Liver (tissue), 9 donors: Measurements from ENCODE around the gene DAPL1. TPM values are rescaled to one million over a fixed set of nuclear protein-coding genes. Genes with fewer than 3 reads are reported as not detected.

Experiments
- DNase-seq: peaks from one replicate; pipeline ENCODE4 v3.0.0-alpha.2; 2017; ENCODE audit warnings: low spot score
- H3K27ac ChIP-seq, 2 donors: one replicate each; pipeline ENCODE4 v1.7.0; 2013; ENCODE audit warnings: inconsistent platforms in 2 of 2, low read length in 2 of 2, control low read depth in 1 of 2, low read depth in 1 of 2, mild to moderate bottlenecking in 1 of 2
- H3K27me3 ChIP-seq, 4 donors: one replicate each; pipeline versions ENCODE4 v1.6.1 to v1.7.0; 2013; ENCODE audit warnings: low read length in 3 of 4, inconsistent platforms in 1 of 4, mild to moderate bottlenecking in 1 of 4, moderate library complexity in 1 of 4; ENCODE audit not compliant: control insufficient read depth in 4 of 4, insufficient read depth in 4 of 4
- H3K36me3 ChIP-seq, 4 donors: one replicate each; pipeline versions ENCODE4 v1.6.1 to v1.7.0; 2013; ENCODE audit warnings: low read length in 3 of 4, mild to moderate bottlenecking in 3 of 4, low read depth in 1 of 4, moderate library complexity in 1 of 4; ENCODE audit not compliant: control insufficient read depth in 4 of 4, insufficient read depth in 3 of 4
- H3K4me1 ChIP-seq, 4 donors: one replicate each; pipeline versions ENCODE4 v1.6.1 to v1.7.0; 2013; ENCODE audit warnings: low read length in 3 of 4, mild to moderate bottlenecking in 3 of 4, moderate library complexity in 1 of 4; ENCODE audit not compliant: control insufficient read depth in 4 of 4, insufficient read depth in 4 of 4
- H3K4me3 ChIP-seq, 3 donors: one replicate each; pipeline versions ENCODE4 v1.6.1 to v1.7.0; 2013; ENCODE audit warnings: low read length in 3 of 3, control low read depth in 1 of 3, low read depth in 1 of 3, mild to moderate bottlenecking in 1 of 3
- H3K9ac ChIP-seq, 2 donors: one replicate each; pipeline ENCODE4 v1.7.0; 2013; ENCODE audit warnings: low read length in 2 of 2, mild to moderate bottlenecking in 2 of 2, moderate library complexity in 2 of 2, control low read depth in 1 of 2, low read depth in 1 of 2
- H3K9me3 ChIP-seq, 4 donors: one replicate each; pipeline versions ENCODE4 v1.6.1 to v1.7.0; 2013; ENCODE audit warnings: low read length in 3 of 4; ENCODE audit not compliant: control insufficient read depth in 4 of 4
- EGR1 ChIP-seq, 2 donors: IDR thresholded peaks; 2 replicates each; pipeline ENCODE4 v1.6.1; 2016 to 2018; ENCODE audit warnings: antibody characterized with exemption in 2 of 2, low read depth in 2 of 2
- FOXA1 ChIP-seq: IDR thresholded peaks from 2 replicates; pipeline ENCODE4 v1.6.1; 2016; ENCODE audit warnings: antibody characterized with exemption
- GABPA ChIP-seq, 2 donors: IDR thresholded peaks in 1 of 2; conservative IDR thresholded peaks in 1 of 2; 2 replicates each; pipeline ENCODE4 v1.6.1; 2016; ENCODE audit warnings: antibody characterized with exemption in 2 of 2, mild to moderate bottlenecking in 1 of 2, moderate library complexity in 1 of 2
- HNF4G ChIP-seq: IDR thresholded peaks from 2 replicates; pipeline ENCODE4 v1.6.1; 2016; ENCODE audit warnings: antibody characterized with exemption
- JUND ChIP-seq, 2 donors: IDR thresholded peaks; 2 replicates each; pipeline ENCODE4 v1.6.1; 2016; ENCODE audit warnings: antibody characterized with exemption in 2 of 2
- NR2F2 ChIP-seq: IDR thresholded peaks from 2 replicates; pipeline ENCODE4 v1.6.1; 2016; ENCODE audit warnings: antibody characterized with exemption
- WGBS: extraction: QIAGEN DNeasy Blood & Tissue Kit; methylation state at CpG from one replicate; pipeline ENCODE4 v1.1.7; 2013; 5-methylcytosine and 5-hydroxymethylcytosine counted together
- polyA plus RNA-seq, 2 donors: library from polyadenylated mRNA; stranded (reverse) in 1 of 2; unstranded in 1 of 2; fragments of 200-250 nt in 1 of 2; fragments of >200 nt in 1 of 2; fragmentation: Nextera tagmentation in 1 of 2; extraction: Ambion mirVana in 1 of 2; gene quantifications; one replicate each; pipeline versions ENCODE4 v1.2.1 to v1.2.3, GENCODE V29; 2013 to 2015
- total RNA-seq, 2 donors: library from RNA; depleted of rRNA; stranded (reverse); fragments of >200 nt; gene quantifications; one replicate each; pipeline ENCODE4 v1.2.3, GENCODE V29; 2014
- TF ChIP-seq, protein P1 (sequence below): IDR thresholded peaks from 2 replicates; pipeline ENCODE4 v1.6.1; 2016; ENCODE audit warnings: antibody characterized with exemption, mild to moderate bottlenecking
- TF ChIP-seq, protein P2 (sequence below): IDR thresholded peaks from 2 replicates; pipeline ENCODE4 v1.6.1; 2016; ENCODE audit warnings: antibody characterized with exemption
- TF ChIP-seq, protein P3 (sequence below): fragments of 150-350 bp; IDR thresholded peaks from 2 replicates; pipeline ENCODE4 v1.5.1; 2017; ENCODE audit warnings: improper control_type of control experiment, low read depth, low read length; ENCODE audit not compliant: missing input control
- donor health status: healthy.
- donor health status: healthy.
- donor health status: healthy.
- donor health status: healthy.
- donor health status: healthy.

The DAPL1 gene
- total and polyA plus RNA-seq, 4 donors = 0.71 TPM; not detected in 3

DNA sequence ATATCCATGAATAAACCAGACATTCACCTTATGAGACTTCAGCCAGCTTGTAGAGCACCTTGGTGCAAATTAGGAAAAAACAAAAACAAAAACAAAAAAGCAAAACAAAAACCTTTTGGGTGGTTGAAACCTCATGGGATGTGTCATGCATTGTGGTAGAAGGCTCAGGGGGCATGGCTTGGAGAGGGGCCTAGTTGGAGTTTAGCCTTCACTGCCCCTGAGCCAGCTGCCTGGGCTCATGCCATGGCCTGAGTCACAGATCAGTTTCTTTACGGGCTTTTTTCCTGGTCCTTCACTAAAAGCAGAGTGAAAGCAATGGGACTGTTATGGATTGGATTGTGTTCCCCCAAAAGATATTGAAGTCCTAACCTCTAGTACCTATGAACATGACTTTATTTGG lies 22.0 kb upstream of the DAPL1 start (continued):
- TF ChIP-seq, protein P1, sequence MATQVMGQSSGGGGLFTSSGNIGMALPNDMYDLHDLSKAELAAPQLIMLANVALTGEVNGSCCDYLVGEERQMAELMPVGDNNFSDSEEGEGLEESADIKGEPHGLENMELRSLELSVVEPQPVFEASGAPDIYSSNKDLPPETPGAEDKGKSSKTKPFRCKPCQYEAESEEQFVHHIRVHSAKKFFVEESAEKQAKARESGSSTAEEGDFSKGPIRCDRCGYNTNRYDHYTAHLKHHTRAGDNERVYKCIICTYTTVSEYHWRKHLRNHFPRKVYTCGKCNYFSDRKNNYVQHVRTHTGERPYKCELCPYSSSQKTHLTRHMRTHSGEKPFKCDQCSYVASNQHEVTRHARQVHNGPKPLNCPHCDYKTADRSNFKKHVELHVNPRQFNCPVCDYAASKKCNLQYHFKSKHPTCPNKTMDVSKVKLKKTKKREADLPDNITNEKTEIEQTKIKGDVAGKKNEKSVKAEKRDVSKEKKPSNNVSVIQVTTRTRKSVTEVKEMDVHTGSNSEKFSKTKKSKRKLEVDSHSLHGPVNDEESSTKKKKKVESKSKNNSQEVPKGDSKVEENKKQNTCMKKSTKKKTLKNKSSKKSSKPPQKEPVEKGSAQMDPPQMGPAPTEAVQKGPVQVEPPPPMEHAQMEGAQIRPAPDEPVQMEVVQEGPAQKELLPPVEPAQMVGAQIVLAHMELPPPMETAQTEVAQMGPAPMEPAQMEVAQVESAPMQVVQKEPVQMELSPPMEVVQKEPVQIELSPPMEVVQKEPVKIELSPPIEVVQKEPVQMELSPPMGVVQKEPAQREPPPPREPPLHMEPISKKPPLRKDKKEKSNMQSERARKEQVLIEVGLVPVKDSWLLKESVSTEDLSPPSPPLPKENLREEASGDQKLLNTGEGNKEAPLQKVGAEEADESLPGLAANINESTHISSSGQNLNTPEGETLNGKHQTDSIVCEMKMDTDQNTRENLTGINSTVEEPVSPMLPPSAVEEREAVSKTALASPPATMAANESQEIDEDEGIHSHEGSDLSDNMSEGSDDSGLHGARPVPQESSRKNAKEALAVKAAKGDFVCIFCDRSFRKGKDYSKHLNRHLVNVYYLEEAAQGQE = no peak
- TF ChIP-seq, protein P2, sequence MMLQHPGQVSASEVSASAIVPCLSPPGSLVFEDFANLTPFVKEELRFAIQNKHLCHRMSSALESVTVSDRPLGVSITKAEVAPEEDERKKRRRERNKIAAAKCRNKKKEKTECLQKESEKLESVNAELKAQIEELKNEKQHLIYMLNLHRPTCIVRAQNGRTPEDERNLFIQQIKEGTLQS = no peak
- TF ChIP-seq EGR1 (IDR thresholded peaks at IDR 0.05; ENCODE audit: low read depth in 2 of 2) (no peak), JUND (IDR thresholded peaks at IDR 0.05) (no peak), GABPA (IDR thresholded peaks at IDR 0.05 in 1 of 2, conservative IDR thresholded peaks at IDR 0.05 in 1 of 2) (no peak), FOXA1 (no peak), HNF4G (no peak)

DNA sequence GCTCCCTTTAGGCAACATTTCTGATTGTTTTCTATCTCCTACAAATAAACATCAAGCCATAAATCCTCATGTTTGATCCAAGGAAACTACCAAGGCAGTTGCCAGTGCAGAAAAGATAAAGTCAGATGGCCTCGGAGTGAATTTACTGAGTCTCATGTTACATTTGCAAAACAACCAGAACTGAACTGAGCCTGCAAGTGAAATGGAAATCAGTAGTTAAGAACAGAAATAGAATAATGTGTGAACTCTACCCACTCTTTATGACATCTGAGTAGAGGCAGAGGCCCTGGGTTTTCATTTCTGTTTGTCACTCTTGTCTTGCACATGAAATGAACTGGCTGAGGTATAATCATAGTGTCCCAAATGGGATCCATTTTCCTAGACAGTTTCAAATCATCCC lies 20.4 kb upstream of the DAPL1 start:
- DNase-seq = no peak
- Histone ChIP-seq H3K4me1 (no peaks in the 10 kb centered on the region), H3K9ac (no peak overlapping the region), H3K27me3 (no peaks in the 10 kb centered on the region), H3K4me3 (no peak overlapping the region), H3K36me3 (no peaks in the 10 kb centered on the region), H3K27ac (no peak overlapping the region), H3K9me3 (no peaks in the 10 kb centered on the region)
- TF ChIP-seq, protein P3, sequence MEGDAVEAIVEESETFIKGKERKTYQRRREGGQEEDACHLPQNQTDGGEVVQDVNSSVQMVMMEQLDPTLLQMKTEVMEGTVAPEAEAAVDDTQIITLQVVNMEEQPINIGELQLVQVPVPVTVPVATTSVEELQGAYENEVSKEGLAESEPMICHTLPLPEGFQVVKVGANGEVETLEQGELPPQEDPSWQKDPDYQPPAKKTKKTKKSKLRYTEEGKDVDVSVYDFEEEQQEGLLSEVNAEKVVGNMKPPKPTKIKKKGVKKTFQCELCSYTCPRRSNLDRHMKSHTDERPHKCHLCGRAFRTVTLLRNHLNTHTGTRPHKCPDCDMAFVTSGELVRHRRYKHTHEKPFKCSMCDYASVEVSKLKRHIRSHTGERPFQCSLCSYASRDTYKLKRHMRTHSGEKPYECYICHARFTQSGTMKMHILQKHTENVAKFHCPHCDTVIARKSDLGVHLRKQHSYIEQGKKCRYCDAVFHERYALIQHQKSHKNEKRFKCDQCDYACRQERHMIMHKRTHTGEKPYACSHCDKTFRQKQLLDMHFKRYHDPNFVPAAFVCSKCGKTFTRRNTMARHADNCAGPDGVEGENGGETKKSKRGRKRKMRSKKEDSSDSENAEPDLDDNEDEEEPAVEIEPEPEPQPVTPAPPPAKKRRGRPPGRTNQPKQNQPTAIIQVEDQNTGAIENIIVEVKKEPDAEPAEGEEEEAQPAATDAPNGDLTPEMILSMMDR = no peak
- WGBS = 63% methylated on average over 1 of the region's 1 CpG

DNA sequence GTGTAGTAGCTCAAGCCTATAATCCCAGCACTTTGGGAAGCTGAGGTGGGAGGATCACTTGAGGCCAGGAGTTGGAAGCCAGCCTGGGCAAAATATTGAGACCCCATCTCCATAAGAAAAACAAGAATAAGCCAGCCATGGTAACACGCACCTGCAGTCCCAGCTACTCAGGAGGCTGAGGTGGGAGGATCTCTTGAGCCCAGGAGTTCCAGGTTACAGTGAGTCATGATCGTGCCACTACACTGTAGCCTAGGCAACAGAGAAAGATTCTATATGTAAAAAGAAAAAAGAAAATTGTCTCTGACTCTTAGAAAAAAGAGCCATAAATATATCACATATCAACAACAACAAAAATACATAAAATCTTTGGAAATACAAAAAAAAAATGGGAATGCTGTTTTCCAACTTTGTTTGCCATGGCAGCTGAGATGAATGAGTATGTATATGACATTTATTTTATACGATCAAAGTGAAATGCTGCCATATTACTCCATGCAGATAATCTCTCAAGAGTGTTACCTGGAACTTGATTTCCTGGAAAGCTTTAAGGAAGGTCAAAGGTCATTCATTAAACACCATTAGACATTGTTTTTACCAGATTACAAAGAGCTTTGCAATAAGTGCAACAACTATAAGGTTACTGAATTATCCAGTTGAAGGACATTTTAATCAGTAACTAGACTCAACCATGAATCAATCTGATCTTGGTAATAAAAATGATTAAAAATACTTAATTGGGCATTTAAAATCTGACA lies 19.7 kb upstream of the DAPL1 start:
- Histone ChIP-seq H3K27me3 (no peaks in the 10 kb centered on the region), H3K27ac (no peak overlapping the region), H3K9me3 (no peaks in the 10 kb centered on the region), H3K9ac (no peak overlapping the region), H3K36me3 (no peaks in the 10 kb centered on the region), H3K4me3 (no peak overlapping the region), H3K4me1 (no peaks in the 10 kb centered on the region)
- DNase-seq = no peak
- WGBS = 93% methylated on average over 3 of the region's 3 CpGs
- TF ChIP-seq, protein P2 = no peak
- no peak for TF ChIP-seq NR2F2
